Panc1 (cell line): Measurements from ENCODE around the gene C1orf74. TPM values are rescaled to one million over a fixed set of nuclear protein-coding genes. Genes with fewer than 3 reads are reported as not detected.

Experiments used
- ATAC-seq: fragments of 200-7000 bp; cut with Tn5 transposase; 2 replicates; pipeline ENCODE4 v1.9.1; 2020; ENCODE audit warnings: mild to moderate bottlenecking, moderate library complexity
- BruUV-seq: library from RNA; stranded (reverse); fragments of 400-500 nt; replicated peaks from 2 replicates; lab custom pipeline; 2021; lab: Mats Ljungman, UMichigan
- CTCF ChIA-PET: fragments of 300-600 bp; sonication (Branson Sonifier 250); formaldehyde crosslinking; loops from one replicate; lab custom pipeline; 2022; ENCODE audit warnings: antibody characterized with exemption; lab: Charles Lee
- POLR2A ChIA-PET: fragments of 300-600 bp; sonication (Branson Sonifier 250); formaldehyde crosslinking; loops from one replicate; lab custom pipeline; 2022; ENCODE audit warnings: antibody characterized with exemption; lab: Charles Lee
- DNase-seq: peaks from one replicate; pipeline ENCODE4 v3.0.0-alpha.2; 2010; ENCODE audit warnings: low read depth, low spot score
- H3K27ac ChIP-seq: 2 replicates; pipeline ENCODE4 v1.5.1; 2011; ENCODE audit warnings: mild to moderate bottlenecking, low read length, inconsistent platforms
- H3K27me3 ChIP-seq: fragments of 200-500 bp; sonication (Bioruptor generic); 2 replicates; pipeline ENCODE4 v1.6.0; 2014; ENCODE audit warnings: low read length, inconsistent platforms; ENCODE audit not compliant: control insufficient read depth, insufficient read depth
- H3K36me3 ChIP-seq: fragments of 200-500 bp; sonication (Bioruptor generic); 2 replicates; pipeline ENCODE4 v1.5.1; 2014; ENCODE audit warnings: inconsistent platforms, mild to moderate bottlenecking, low read length, moderate library complexity; ENCODE audit not compliant: control insufficient read depth, insufficient read depth
- H3K4me1 ChIP-seq: 2 replicates; pipeline ENCODE4 v1.5.1; 2011; ENCODE audit warnings: inconsistent platforms, mild to moderate bottlenecking, low read length, moderate library complexity; ENCODE audit not compliant: control insufficient read depth, insufficient read depth
- H3K4me3 ChIP-seq, 2 experiments: 2 replicates each; pipeline ENCODE4 v1.5.1; 2011 to 2012; ENCODE audit warnings: low read depth in 2 of 2, low read length in 2 of 2, mild to moderate bottlenecking in 2 of 2, inconsistent platforms in 1 of 2, moderate library complexity in 1 of 2
- H3K9me3 ChIP-seq: fragments of 200-500 bp; sonication (Bioruptor generic); 2 replicates; pipeline ENCODE4 v1.5.1; 2014; ENCODE audit warnings: low read depth, mild to moderate bottlenecking, inconsistent platforms, low read length, moderate library complexity; ENCODE audit not compliant: control insufficient read depth, insufficient read depth
- POLR2AphosphoS5 ChIP-seq: IDR thresholded peaks from 2 replicates; pipeline ENCODE4 v1.6.1; 2012; ENCODE audit warnings: mild to moderate bottlenecking, low read depth, low read length, moderate library complexity
- SIN3A ChIP-seq: IDR thresholded peaks from 2 replicates; pipeline ENCODE4 v1.6.1; 2012; ENCODE audit warnings: low read depth, mild to moderate bottlenecking, low read length, moderate library complexity, borderline replicate concordance; ENCODE audit not compliant: insufficient read depth
- TCF7L2 ChIP-seq: IDR thresholded peaks from 2 replicates; pipeline ENCODE4 v1.6.1; 2011; ENCODE audit warnings: mild to moderate bottlenecking, low read depth, low read length, inconsistent platforms
- in situ Hi-C: cut with HindIII; loops from 2 replicates; pipeline ENCODE4 v1.10.0; 2016; ENCODE audit warnings: low sequenced_read_pairs, low pct_unique_long_range_greater_than_20kb
- intact Hi-C: fragments of 100-400 bp; cut with micrococcal nuclease; formaldehyde crosslinking; loops from one replicate; pipeline ENCODE4 v1.10.0; 2022; ENCODE audit not compliant: unreplicated experiment
- total RNA-seq: library from RNA; stranded (reverse); gene quantifications from one replicate; pipeline ENCODE4 v1.2.1, GENCODE V29; 2021; ENCODE audit not compliant: unreplicated experiment
- TF ChIP-seq, protein P1 (sequence below): fragments of 450-650 bp; IDR thresholded peaks from 2 replicates; pipeline ENCODE4 v1.5.1; 2017; ENCODE audit warnings: mild to moderate bottlenecking
- TF ChIP-seq, protein P2 (sequence below), 2 experiments: IDR thresholded peaks; 2 replicates each; pipeline ENCODE4 v1.6.1; 2011 to 2012; ENCODE audit warnings: low read depth in 2 of 2, control low read depth in 1 of 2, low read length in 1 of 2, mild to moderate bottlenecking in 1 of 2, moderate library complexity in 1 of 2; ENCODE audit not compliant: insufficient read depth in 1 of 2

C1orf74 gene
- total RNA-seq, 1 experiment from 2014 or later = 1.7 TPM

DNA sequence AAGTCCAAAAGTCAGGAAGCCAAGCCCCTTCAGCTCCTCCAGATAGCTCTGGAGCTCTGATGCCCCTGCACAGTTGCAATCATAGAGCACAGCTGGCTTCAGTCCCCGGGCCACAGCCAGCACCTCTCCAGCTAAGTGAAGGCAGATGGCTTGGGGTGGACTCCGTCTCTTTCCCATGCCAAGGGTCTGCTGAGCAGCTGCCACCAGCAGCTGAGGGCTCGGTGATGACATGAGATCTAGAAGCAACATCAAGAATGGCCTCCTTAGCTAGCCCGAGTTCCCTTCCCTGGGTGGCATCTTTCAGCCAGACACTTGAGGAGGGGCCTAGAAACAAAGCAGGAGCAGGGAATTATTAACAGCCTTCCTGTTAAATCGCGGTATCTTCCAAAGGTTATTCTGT is 973 bp downstream of the C1orf74 start:
- H3K27me3 ChIP-seq = no peaks in the 10 kb centered on the region
- ATAC-seq (no peak), DNase-seq (no peak)
- no TSS peak for BruUV-seq
- in situ Hi-C loops (no loop called here), intact Hi-C loops (no loop called here)
- no peaks in the 10 kb centered on the region; the same call in 1 of the 2 replicates for H3K36me3 ChIP-seq
- H3K27ac ChIP-seq = no peak overlapping the region; the same call in 1 of the 2 replicates
- ChIA-PET POLR2A (no interaction called here), CTCF (no interaction called here)
- peak overlapping the region; percentile 77 to 84 for H3K4me3 ChIP-seq
- H3K4me1 ChIP-seq = peaks cover 4% of the 10 kb centered on the region; the same call in 1 of the 2 replicates
- H3K9me3 ChIP-seq = peaks cover 7% of the 10 kb centered on the region; the same call in 1 of the 2 replicates
- TF ChIP-seq, protein P1, sequence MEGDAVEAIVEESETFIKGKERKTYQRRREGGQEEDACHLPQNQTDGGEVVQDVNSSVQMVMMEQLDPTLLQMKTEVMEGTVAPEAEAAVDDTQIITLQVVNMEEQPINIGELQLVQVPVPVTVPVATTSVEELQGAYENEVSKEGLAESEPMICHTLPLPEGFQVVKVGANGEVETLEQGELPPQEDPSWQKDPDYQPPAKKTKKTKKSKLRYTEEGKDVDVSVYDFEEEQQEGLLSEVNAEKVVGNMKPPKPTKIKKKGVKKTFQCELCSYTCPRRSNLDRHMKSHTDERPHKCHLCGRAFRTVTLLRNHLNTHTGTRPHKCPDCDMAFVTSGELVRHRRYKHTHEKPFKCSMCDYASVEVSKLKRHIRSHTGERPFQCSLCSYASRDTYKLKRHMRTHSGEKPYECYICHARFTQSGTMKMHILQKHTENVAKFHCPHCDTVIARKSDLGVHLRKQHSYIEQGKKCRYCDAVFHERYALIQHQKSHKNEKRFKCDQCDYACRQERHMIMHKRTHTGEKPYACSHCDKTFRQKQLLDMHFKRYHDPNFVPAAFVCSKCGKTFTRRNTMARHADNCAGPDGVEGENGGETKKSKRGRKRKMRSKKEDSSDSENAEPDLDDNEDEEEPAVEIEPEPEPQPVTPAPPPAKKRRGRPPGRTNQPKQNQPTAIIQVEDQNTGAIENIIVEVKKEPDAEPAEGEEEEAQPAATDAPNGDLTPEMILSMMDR = no peak
- TF ChIP-seq POLR2AphosphoS5 = no peak
- no peak for TF ChIP-seq SIN3A
- no peak for TF ChIP-seq TCF7L2
- TF ChIP-seq, protein P2, sequence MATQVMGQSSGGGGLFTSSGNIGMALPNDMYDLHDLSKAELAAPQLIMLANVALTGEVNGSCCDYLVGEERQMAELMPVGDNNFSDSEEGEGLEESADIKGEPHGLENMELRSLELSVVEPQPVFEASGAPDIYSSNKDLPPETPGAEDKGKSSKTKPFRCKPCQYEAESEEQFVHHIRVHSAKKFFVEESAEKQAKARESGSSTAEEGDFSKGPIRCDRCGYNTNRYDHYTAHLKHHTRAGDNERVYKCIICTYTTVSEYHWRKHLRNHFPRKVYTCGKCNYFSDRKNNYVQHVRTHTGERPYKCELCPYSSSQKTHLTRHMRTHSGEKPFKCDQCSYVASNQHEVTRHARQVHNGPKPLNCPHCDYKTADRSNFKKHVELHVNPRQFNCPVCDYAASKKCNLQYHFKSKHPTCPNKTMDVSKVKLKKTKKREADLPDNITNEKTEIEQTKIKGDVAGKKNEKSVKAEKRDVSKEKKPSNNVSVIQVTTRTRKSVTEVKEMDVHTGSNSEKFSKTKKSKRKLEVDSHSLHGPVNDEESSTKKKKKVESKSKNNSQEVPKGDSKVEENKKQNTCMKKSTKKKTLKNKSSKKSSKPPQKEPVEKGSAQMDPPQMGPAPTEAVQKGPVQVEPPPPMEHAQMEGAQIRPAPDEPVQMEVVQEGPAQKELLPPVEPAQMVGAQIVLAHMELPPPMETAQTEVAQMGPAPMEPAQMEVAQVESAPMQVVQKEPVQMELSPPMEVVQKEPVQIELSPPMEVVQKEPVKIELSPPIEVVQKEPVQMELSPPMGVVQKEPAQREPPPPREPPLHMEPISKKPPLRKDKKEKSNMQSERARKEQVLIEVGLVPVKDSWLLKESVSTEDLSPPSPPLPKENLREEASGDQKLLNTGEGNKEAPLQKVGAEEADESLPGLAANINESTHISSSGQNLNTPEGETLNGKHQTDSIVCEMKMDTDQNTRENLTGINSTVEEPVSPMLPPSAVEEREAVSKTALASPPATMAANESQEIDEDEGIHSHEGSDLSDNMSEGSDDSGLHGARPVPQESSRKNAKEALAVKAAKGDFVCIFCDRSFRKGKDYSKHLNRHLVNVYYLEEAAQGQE (IDR thresholded peaks at IDR 0.05; ENCODE audit: insufficient read depth in 1 of 2, low read depth in 2 of 2, low read length in 1 of 2) = no peak

DNA sequence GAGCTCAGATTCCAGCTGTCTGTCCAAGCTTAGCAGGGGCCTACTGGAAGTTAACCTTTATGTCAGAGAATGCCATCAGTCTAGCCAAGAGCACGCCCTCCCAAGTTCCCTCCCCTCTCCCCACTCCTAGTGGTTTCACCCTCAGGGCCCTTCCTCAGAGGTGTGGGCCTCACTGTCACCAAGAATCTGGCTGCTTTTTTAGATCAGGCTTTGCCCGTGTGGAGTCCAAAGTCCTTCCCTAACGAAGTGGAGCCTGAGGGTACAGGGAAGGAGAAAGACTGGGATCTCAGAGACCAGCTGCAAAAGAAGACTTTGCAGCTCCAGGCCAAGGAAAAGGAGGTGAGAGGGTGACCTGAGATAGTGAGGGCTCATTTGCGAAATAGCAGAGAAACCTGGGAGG is 4.1 kb downstream of the C1orf74 start:
- DNase-seq (no peak), ATAC-seq (no peak)
- no peaks in the 10 kb centered on the region for H3K27me3 ChIP-seq
- H3K27ac ChIP-seq = no peak overlapping the region
- TF ChIP-seq, protein P2 (IDR thresholded peaks at IDR 0.05; ENCODE audit: insufficient read depth in 1 of 2, low read depth in 2 of 2, low read length in 1 of 2) = no peak
- TF ChIP-seq, protein P1 = no peak
- TF ChIP-seq POLR2AphosphoS5 = no peak
- no peak for TF ChIP-seq TCF7L2
- TF ChIP-seq SIN3A = no peak
- H3K9me3 ChIP-seq = peaks cover 6% of the 10 kb centered on the region; the same call in 1 of the 2 replicates
- in situ Hi-C loops (no loop called here), intact Hi-C loops (no loop called here)
- no peaks in the 10 kb centered on the region; the same call in 1 of the 2 replicates for H3K36me3 ChIP-seq
- peaks cover 4% of the 10 kb centered on the region; the same call in 1 of the 2 replicates for H3K4me1 ChIP-seq
- BruUV-seq = no TSS peak
- POLR2A ChIA-PET = no interaction called here
- CTCF ChIA-PET = no interaction called here
- no peak overlapping the region for H3K4me3 ChIP-seq
